HL-60 (cell line): ENCODE results near the gene ACSL6.

Source experiments
- DNase-seq, 2 experiments: peaks; one replicate each; pipeline ENCODE4 v3.0.0-alpha.2; 2010 to 2020; ENCODE audit warnings: low read depth in 1 of 2, low spot score in 1 of 2
- H3K27ac ChIP-seq: fragments of 250-450 bp; sonication (Bioruptor Pico); replicated peaks from 2 replicates; pipeline ENCODE4 v1.5.1; 2020; ENCODE audit warnings: mild to moderate bottlenecking, moderate library complexity
- H3K27me3 ChIP-seq: fragments of 250-450 bp; sonication (Bioruptor Pico); 2 replicates; pipeline ENCODE4 v1.5.1; 2021; ENCODE audit warnings: mild to moderate bottlenecking, moderate library complexity; ENCODE audit not compliant: insufficient read depth, poor library complexity, severe bottlenecking
- H3K4me3 ChIP-seq: replicated peaks from 2 replicates; pipeline ENCODE4 v1.5.1; 2011; ENCODE audit warnings: mild to moderate bottlenecking, control low read depth, low read length; ENCODE audit not compliant: insufficient read depth
- GABPA ChIP-seq: IDR thresholded peaks from 2 replicates; pipeline ENCODE4 v1.6.1; 2012; ENCODE audit warnings: low read depth
- POLR2AphosphoS5 ChIP-seq: IDR thresholded peaks from 2 replicates; pipeline ENCODE4 v1.6.1; 2012; ENCODE audit warnings: low read depth
- SPI1 ChIP-seq: IDR thresholded peaks from 2 replicates; pipeline ENCODE4 v1.6.1; 2012; ENCODE audit warnings: low read depth, mild to moderate bottlenecking, borderline replicate concordance
- TF ChIP-seq, protein P1 (sequence below): IDR thresholded peaks from 2 replicates; pipeline ENCODE4 v1.6.1; 2012; ENCODE audit warnings: low read depth; ENCODE audit not compliant: insufficient replicate concordance
- TF ChIP-seq, protein P2 (sequence below): IDR thresholded peaks from one replicate; pipeline ENCODE4 v1.5.1; 2011; ENCODE audit warnings: low read length, control low read depth, inconsistent platforms; ENCODE audit not compliant: insufficient read depth

The ACSL6 gene

DNA sequence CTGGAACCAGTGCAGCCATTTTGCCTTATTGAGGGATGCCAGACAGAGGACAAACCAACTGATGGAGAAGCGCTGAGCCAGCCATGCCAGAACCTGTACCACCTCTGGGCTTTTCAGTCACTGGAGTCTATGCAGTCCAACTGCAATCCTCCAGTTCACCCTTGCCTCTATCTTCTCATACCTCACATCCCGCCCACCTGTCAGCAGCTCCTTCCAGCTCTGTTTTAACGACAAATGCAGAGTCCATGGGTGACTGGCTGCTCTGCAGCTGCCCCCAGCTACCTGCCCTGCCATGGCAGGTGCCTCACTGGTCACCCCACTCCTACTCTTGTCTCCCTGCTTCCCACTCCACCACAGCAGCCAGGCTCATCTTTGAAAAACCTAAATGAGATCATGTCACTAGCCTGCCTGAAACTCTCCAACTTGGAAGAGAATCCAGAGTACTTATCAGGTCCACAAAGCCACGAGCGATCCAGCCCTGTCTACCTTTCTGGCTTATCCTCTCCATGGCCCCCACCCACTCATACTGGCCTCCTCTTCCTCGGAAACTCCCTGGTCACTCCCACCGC is 14.0 kb upstream of the ACSL6 start:
- Histone ChIP-seq H3K27me3 (no peaks in the 10 kb centered on the region), H3K27ac (no peak overlapping the region), H3K4me3 (no peak overlapping the region)
- DNase-seq: no peak
- TF ChIP-seq, protein P1, sequence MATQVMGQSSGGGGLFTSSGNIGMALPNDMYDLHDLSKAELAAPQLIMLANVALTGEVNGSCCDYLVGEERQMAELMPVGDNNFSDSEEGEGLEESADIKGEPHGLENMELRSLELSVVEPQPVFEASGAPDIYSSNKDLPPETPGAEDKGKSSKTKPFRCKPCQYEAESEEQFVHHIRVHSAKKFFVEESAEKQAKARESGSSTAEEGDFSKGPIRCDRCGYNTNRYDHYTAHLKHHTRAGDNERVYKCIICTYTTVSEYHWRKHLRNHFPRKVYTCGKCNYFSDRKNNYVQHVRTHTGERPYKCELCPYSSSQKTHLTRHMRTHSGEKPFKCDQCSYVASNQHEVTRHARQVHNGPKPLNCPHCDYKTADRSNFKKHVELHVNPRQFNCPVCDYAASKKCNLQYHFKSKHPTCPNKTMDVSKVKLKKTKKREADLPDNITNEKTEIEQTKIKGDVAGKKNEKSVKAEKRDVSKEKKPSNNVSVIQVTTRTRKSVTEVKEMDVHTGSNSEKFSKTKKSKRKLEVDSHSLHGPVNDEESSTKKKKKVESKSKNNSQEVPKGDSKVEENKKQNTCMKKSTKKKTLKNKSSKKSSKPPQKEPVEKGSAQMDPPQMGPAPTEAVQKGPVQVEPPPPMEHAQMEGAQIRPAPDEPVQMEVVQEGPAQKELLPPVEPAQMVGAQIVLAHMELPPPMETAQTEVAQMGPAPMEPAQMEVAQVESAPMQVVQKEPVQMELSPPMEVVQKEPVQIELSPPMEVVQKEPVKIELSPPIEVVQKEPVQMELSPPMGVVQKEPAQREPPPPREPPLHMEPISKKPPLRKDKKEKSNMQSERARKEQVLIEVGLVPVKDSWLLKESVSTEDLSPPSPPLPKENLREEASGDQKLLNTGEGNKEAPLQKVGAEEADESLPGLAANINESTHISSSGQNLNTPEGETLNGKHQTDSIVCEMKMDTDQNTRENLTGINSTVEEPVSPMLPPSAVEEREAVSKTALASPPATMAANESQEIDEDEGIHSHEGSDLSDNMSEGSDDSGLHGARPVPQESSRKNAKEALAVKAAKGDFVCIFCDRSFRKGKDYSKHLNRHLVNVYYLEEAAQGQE: no peak
- no peak for TF ChIP-seq SPI1
- TF ChIP-seq GABPA: no peak
- TF ChIP-seq, protein P2, sequence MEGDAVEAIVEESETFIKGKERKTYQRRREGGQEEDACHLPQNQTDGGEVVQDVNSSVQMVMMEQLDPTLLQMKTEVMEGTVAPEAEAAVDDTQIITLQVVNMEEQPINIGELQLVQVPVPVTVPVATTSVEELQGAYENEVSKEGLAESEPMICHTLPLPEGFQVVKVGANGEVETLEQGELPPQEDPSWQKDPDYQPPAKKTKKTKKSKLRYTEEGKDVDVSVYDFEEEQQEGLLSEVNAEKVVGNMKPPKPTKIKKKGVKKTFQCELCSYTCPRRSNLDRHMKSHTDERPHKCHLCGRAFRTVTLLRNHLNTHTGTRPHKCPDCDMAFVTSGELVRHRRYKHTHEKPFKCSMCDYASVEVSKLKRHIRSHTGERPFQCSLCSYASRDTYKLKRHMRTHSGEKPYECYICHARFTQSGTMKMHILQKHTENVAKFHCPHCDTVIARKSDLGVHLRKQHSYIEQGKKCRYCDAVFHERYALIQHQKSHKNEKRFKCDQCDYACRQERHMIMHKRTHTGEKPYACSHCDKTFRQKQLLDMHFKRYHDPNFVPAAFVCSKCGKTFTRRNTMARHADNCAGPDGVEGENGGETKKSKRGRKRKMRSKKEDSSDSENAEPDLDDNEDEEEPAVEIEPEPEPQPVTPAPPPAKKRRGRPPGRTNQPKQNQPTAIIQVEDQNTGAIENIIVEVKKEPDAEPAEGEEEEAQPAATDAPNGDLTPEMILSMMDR: no peak
- no peak for TF ChIP-seq POLR2AphosphoS5

DNA sequence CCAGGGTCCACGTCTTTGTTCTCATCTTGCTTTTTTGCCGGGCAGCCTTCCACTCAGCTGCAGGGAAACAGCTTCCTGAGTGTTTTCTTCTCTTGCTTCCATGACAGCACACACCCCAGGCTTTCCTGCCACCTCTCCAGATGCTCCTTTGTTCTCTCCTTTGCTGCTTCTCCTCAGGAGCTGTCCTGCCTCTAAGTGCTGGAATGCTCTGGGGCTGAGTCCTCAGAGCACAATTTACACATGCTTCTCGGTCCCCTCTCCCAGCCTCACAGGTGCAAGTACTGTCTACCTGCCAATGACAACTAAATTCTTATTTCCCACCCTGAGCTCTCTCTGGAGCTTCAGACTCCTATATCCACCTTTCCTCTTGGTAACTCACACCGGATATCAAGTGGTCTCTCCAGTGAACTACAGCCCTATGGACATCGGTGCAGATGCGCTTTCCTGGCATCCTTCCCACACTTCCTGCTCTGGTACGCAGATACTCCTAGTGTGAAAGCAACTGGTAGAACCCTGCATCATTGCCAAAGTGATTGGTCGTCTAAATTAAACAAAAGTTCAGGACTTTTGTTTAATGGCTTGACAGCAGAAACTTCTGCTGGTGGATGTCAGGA is 13.4 kb upstream of the ACSL6 start:
- Histone ChIP-seq H3K27me3 (no peaks in the 10 kb centered on the region), H3K4me3 (no peak overlapping the region), H3K27ac (no peak overlapping the region)
- TF ChIP-seq, protein P1: peak; percentile 86
- TF ChIP-seq, protein P2: no peak
- DNase-seq: no peak

DNA sequence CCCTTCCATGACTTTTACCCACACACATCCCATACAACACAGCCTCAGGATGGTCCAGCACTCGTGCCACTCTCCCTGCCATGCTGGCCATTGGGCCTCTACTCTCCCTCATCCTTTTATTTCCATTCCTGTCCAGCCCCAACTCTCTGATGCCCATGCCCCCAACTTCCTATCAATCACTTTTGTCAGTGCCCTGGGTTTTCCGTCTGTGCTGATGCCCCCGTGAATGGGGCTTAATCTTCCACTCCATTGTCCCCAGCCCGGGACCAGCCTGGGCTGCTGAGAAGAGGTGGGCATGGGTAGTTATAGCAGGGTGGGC is 12.6 kb upstream of the ACSL6 start:
- no peak for TF ChIP-seq POLR2AphosphoS5
- Histone ChIP-seq H3K27ac (no peak overlapping the region), H3K27me3 (no peaks in the 10 kb centered on the region), H3K4me3 (no peak overlapping the region)
- no peak for DNase-seq

DNA sequence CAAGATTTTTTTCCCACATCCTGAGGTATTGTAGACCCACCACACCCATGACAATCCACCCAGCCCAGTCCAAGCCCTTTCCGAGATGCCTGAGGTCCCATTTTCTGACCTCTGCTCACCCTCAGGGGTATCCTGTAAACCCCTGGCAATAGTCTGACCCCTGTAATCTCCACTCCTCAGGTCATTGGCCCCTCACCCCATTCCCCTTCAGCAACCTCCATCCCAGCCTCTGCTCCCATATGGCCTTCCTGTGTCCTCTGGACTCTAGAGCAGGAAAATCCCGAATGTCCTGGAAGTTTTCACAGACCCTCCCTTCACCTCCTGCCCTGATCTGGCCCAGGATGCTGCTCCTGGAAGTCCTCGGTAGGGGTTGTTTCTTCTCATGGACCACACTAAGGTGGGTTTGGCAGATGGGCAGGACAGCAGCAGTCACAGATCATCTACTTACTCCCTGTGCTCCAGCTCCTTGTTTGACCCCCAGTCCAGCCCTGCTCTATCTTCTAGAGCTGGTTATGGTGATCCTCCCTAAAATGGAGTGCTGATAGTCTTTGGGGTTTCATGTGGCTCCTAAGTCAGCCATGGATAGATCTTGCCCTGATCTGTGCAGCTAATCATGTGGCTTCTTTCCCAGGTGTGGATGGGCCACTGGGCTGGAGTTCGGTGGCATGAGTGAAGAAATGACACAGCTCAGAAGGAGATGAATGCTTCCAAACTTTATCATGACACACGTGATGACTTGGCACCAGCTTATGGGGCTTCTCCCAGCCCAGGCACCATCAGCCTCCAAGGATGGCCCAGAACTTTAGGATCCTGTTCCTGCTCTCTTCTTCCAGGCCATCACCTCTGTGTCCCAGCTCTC is 12.0 kb upstream of the ACSL6 start:
- H3K27me3 ChIP-seq: no peaks in the 10 kb centered on the region
- H3K27ac ChIP-seq: no peak overlapping the region
- DNase-seq: no peak
- no peak overlapping the region for H3K4me3 ChIP-seq
- TF ChIP-seq, protein P1: no peak
